Upper lobe of right lung (tissue), 1 donor: Measurements from ENCODE around the gene BARX2. TPM values are rescaled to one million over a fixed set of nuclear protein-coding genes. Genes with fewer than 3 reads are reported as not detected.
A peak's percentile ranks its signal among the peaks of the same experiment; 100 is the strongest.

Experiments
- ATAC-seq: fragments of 200-7000 bp; cut with Tn5 transposase; one replicate; pipeline ENCODE4 v1.9.1; 2020; ENCODE audit warnings: mild to moderate bottlenecking, moderate library complexity
- DNase-seq: peaks from one replicate; pipeline ENCODE4 v3.0.0-alpha.2; 2020
- H3K27ac ChIP-seq: fragments of 200-600 bp; one replicate; pipeline ENCODE4 v1.8.0; 2022
- H3K27me3 ChIP-seq: fragments of 200-600 bp; one replicate; pipeline ENCODE4 v1.8.0; 2022; ENCODE audit warnings: mild to moderate bottlenecking
- H3K36me3 ChIP-seq: fragments of 200-600 bp; one replicate; pipeline ENCODE4 v1.8.0; 2022
- H3K4me1 ChIP-seq: fragments of 200-600 bp; one replicate; pipeline ENCODE4 v1.8.0; 2022
- H3K4me3 ChIP-seq: fragments of 200-600 bp; one replicate; pipeline ENCODE4 v1.8.0; 2022; ENCODE audit warnings: mild to moderate bottlenecking
- H3K9me3 ChIP-seq: fragments of 200-600 bp; one replicate; pipeline ENCODE4 v1.8.0; 2022
- CTCF ChIP-seq: fragments of 200-600 bp; IDR thresholded peaks from one replicate; pipeline ENCODE4 v1.8.0; 2022; ENCODE audit warnings: antibody characterized with exemption
- intact Hi-C: fragments of 100-400 bp; cut with DNase I; formaldehyde crosslinking; loops from one replicate; pipeline ENCODE4 v1.11.0; 2022
- total RNA-seq: library from RNA; stranded (reverse); fragmentation: NEBNext Ultra II Directional; extraction: Animal tissue kit (Norgen Biotek cat#: 25700); gene quantifications from one replicate; pipeline ENCODE4 v1.2.1, GENCODE V29; 2021
- donor health status: DM: no; HTN: yes; CAD: no; lungs with severe emphysema.

The BARX2 gene
- total RNA-seq, 1 donor from 2014 or later = not detected

DNA sequence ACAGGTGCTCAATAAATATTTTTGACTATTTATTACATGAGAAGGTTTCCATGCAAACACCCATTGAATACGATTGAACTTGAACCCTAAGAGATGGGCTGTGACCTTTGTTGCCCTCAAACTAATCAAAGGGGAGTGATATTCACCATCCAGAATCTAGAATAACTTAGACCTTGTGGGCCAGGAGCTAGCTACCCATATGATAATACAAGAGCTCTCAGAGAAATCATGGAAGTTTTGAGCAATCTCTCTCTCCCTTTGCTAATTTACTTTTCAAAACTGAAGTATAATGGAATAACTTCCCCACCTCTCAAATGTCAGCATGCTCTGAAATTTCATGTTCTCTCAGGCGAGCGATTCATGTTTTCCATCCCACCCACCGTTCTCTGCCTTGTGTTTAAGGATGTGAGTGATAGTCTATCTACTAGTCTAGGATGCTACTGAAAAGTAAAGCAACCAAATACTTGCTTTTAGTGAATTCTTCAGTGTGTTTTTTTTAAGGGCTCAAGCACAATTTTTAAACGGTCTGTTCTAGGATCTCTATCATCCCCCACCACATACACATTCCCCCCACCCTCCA lies 33.3 kb downstream of the BARX2 start:
- no peak for DNase-seq
- Histone ChIP-seq H3K9me3 (no peaks in the 10 kb centered on the region), H3K27ac (no peak overlapping the region), H3K4me3 (no peak overlapping the region), H3K4me1 (no peaks in the 10 kb centered on the region), H3K27me3 (no peaks in the 10 kb centered on the region), H3K36me3 (no peaks in the 10 kb centered on the region)
- intact Hi-C loops = no loop called here
- ATAC-seq = no peak
- no peak for TF ChIP-seq CTCF

GRCh38 chr11:129410395-129410960 lies 34.8 kb downstream of the BARX2 start:
- ATAC-seq (no peak), DNase-seq (no peak)
- H3K4me3 ChIP-seq = no peak overlapping the region
- TF ChIP-seq CTCF = no peak
- H3K27ac ChIP-seq = no peak overlapping the region
- intact Hi-C loops = no loop called here
- no peaks in the 10 kb centered on the region for H3K27me3 ChIP-seq
- no peaks in the 10 kb centered on the region for H3K36me3 ChIP-seq
- H3K9me3 ChIP-seq = no peaks in the 10 kb centered on the region
- H3K4me1 ChIP-seq = no peaks in the 10 kb centered on the region

GRCh38 chr11:129412494-129412893 lies 36.8 kb downstream of the BARX2 start:
- H3K36me3 ChIP-seq = no peaks in the 10 kb centered on the region
- H3K4me3 ChIP-seq = no peak overlapping the region
- H3K9me3 ChIP-seq = no peaks in the 10 kb centered on the region
- ATAC-seq (no peak), DNase-seq (no peak)
- H3K27ac ChIP-seq = no peak overlapping the region
- TF ChIP-seq CTCF = no peak
- no peaks in the 10 kb centered on the region for H3K27me3 ChIP-seq
- intact Hi-C loops = no loop called here
- no peaks in the 10 kb centered on the region for H3K4me1 ChIP-seq

DNA sequence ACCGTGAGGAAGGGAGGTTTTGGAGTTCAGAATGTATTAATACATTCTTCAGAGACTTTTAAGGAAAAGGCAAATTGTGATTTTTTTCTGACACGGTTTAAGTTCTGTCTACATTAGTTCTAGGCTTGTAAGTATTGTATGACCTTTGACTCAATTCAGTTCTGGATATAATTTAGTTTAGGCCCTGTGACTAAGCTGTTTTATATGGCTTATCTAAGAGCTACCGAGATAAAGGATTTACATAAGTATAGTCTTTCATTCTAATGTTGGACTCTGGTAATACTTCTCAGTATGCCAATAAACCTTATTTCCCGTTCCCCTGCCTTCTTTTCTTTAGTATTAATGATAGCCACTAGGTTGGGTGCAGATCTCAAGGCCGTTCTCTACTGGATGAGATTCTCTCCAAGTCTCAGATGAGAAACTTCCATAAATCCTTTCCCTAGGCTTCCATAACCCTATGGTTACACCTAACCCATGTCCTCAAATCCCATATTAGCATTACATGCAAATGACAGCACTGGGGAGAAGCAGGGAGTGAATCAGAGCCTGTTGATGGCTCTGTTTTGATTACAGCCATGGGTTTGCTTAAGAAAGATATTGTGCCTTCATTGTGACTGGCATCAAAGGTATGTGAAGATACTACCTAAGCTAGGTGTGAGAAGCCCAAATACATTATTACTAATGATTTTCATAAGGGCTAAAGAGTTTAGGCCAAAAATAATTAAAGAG lies 38.7 kb downstream of the BARX2 start:
- no peak for TF ChIP-seq CTCF
- no peak overlapping the region for H3K4me3 ChIP-seq
- intact Hi-C loops = no loop called here
- ATAC-seq (no peak), DNase-seq (no peak)
- H3K27me3 ChIP-seq = no peaks in the 10 kb centered on the region
- no peaks in the 10 kb centered on the region for H3K9me3 ChIP-seq
- no peaks in the 10 kb centered on the region for H3K36me3 ChIP-seq
- H3K27ac ChIP-seq = no peak overlapping the region
- no peaks in the 10 kb centered on the region for H3K4me1 ChIP-seq

DNA sequence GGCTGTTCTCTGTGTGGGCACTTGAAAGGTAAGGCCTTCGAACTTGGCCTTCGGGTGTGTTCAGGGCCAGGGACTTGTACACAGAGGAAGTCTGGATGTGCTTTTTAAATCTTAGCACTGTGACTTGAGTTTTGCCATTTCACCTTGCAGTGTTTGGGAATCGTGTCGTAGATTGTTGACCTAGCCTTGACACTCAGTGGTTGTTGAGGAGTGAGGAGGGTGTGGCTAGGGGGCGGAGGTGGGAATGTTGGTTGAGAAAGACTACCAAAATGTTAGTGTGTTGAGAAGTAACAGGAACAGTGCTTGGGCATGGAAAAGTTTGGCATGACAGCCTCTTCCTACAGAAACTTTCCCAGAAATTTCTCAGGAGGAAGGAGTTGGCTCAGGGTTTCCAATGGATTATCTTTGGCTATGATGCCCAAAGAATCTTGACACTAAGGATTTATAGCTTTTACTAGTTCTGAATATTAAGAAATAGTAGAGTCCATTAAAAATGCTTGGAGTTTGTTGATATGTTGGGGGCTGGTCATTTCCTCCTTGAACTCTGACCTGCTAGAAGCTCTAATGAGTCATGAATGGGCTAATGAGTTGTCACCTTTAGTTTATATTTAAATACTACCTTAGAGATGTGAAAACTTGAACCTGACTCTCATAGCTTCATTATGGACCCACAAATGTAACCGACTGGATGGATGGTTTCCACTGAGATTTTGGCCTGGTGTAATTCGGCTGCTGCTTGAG lies 40.6 kb downstream of the BARX2 start:
- no peak for TF ChIP-seq CTCF
- H3K27me3 ChIP-seq = no peaks in the 10 kb centered on the region
- no peak overlapping the region for H3K4me3 ChIP-seq
- DNase-seq (no peak), ATAC-seq (peak; percentile 53)
- no peaks in the 10 kb centered on the region for H3K9me3 ChIP-seq
- H3K36me3 ChIP-seq = no peaks in the 10 kb centered on the region
- H3K4me1 ChIP-seq = no peaks in the 10 kb centered on the region
- no peak overlapping the region for H3K27ac ChIP-seq
- intact Hi-C loops = no loop called here
